Mesendoderm (in vitro differentiated cells): Measurements from ENCODE around the gene FAM110C. TPM values are rescaled to one million over a fixed set of nuclear protein-coding genes. Genes with fewer than 3 reads are reported as not detected.

ENCODE experiments used
- DNase-seq: peaks from one replicate; pipeline ENCODE4 v3.0.0; 2013
- H2AK5ac ChIP-seq: 2 replicates; pipeline ENCODE4 v1.6.1; 2013; ENCODE audit warnings: low read length, inconsistent platforms
- H2BK120ac ChIP-seq: 2 replicates; pipeline ENCODE4 v1.6.1; 2013; ENCODE audit warnings: low read depth, mild to moderate bottlenecking, low read length, moderate library complexity, mixed read lengths
- H2BK15ac ChIP-seq: replicated peaks from 2 replicates; pipeline ENCODE4 v1.6.1; 2013; ENCODE audit warnings: low read depth, mild to moderate bottlenecking, moderate library complexity
- H2BK5ac ChIP-seq: 2 replicates; pipeline ENCODE4 v1.6.1; 2013; ENCODE audit warnings: low read length, inconsistent platforms
- H3K18ac ChIP-seq: 2 replicates; pipeline ENCODE4 v1.6.1; 2013; ENCODE audit warnings: mild to moderate bottlenecking, low read length, mixed read lengths
- H3K23ac ChIP-seq: one replicate; pipeline ENCODE4 v1.6.1; 2013; ENCODE audit warnings: low read length
- H3K27ac ChIP-seq: 2 replicates; pipeline ENCODE4 v1.5.1; 2013; ENCODE audit warnings: low read depth, mild to moderate bottlenecking, inconsistent platforms, low read length, moderate library complexity
- H3K27me3 ChIP-seq: 2 replicates; pipeline ENCODE4 v1.6.1; 2013; ENCODE audit warnings: low read length, control low read depth, mild to moderate bottlenecking, inconsistent platforms; ENCODE audit not compliant: insufficient read depth, poor library complexity
- H3K36me3 ChIP-seq: 2 replicates; pipeline ENCODE4 v1.6.1; 2013; ENCODE audit warnings: low read length, inconsistent platforms; ENCODE audit not compliant: control insufficient read depth, insufficient read depth
- H3K4ac ChIP-seq: one replicate; pipeline ENCODE4 v1.6.1; 2013; ENCODE audit warnings: low read depth, mild to moderate bottlenecking, low read length, moderate library complexity
- H3K4me1 ChIP-seq: 2 replicates; pipeline ENCODE4 v1.6.1; 2013; ENCODE audit warnings: low read depth, low read length, inconsistent platforms; ENCODE audit not compliant: control insufficient read depth
- H3K4me2 ChIP-seq: 2 replicates; pipeline ENCODE4 v1.6.1; 2013; ENCODE audit warnings: low read length
- H3K4me3 ChIP-seq: 2 replicates; pipeline ENCODE4 v1.5.1; 2013; ENCODE audit warnings: mild to moderate bottlenecking, low read length
- H3K56ac ChIP-seq: one replicate; pipeline ENCODE4 v1.6.1; 2013; ENCODE audit warnings: low read length
- H3K79me1 ChIP-seq: 2 replicates; pipeline ENCODE4 v1.6.1; 2013; ENCODE audit warnings: low read length, inconsistent platforms
- H3K79me2 ChIP-seq: 2 replicates; pipeline ENCODE4 v1.6.1; 2013; ENCODE audit warnings: mild to moderate bottlenecking, low read length; ENCODE audit not compliant: control insufficient read depth, insufficient read depth
- H3K9ac ChIP-seq: 2 replicates; pipeline ENCODE4 v1.6.1; 2013; ENCODE audit warnings: low read length, inconsistent platforms
- H4K5ac ChIP-seq: one replicate; pipeline ENCODE4 v1.6.1; 2013; ENCODE audit warnings: low read length
- H4K8ac ChIP-seq: one replicate; pipeline ENCODE4 v1.6.1; 2013; ENCODE audit warnings: low read depth, mild to moderate bottlenecking, control low read depth, low read length, moderate library complexity
- WGBS: extraction: QIAGEN DNeasy Blood & Tissue Kit; methylation state at CpG from one replicate; pipeline ENCODE4 v1.1.7; 2013; ENCODE audit warnings: low lambda C conversion rate, missing lambda C conversion rate; ENCODE audit not compliant: insufficient coverage; ENCODE audit errors: extremely low coverage; 5-methylcytosine and 5-hydroxymethylcytosine counted together
- polyA plus RNA-seq, 2 experiments: library from polyadenylated mRNA; stranded (reverse); fragments of 200-250 nt; gene quantifications; one replicate each; pipeline ENCODE4 v1.2.3, GENCODE V29; 2013

Gene FAM110C, protein sequence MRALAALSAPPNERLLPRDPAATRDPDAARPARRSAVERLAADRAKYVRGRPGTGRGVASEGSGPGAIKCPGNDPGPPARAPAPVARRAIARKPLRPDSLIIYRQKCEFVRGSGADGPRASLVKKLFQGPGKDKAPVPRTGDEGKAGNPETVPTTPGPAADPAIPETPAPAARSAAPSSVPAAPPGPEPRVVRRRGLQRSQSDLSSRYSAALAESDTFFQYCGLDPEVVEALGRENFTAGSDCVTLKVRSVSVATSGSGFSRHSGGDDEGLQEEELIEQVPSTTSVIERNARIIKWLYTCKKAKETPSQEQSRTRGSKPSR
- 2.6 TPM for polyA plus RNA-seq (2013, experiment 1 of 2)
- 3.1 TPM for polyA plus RNA-seq (2013, experiment 2 of 2)

DNA sequence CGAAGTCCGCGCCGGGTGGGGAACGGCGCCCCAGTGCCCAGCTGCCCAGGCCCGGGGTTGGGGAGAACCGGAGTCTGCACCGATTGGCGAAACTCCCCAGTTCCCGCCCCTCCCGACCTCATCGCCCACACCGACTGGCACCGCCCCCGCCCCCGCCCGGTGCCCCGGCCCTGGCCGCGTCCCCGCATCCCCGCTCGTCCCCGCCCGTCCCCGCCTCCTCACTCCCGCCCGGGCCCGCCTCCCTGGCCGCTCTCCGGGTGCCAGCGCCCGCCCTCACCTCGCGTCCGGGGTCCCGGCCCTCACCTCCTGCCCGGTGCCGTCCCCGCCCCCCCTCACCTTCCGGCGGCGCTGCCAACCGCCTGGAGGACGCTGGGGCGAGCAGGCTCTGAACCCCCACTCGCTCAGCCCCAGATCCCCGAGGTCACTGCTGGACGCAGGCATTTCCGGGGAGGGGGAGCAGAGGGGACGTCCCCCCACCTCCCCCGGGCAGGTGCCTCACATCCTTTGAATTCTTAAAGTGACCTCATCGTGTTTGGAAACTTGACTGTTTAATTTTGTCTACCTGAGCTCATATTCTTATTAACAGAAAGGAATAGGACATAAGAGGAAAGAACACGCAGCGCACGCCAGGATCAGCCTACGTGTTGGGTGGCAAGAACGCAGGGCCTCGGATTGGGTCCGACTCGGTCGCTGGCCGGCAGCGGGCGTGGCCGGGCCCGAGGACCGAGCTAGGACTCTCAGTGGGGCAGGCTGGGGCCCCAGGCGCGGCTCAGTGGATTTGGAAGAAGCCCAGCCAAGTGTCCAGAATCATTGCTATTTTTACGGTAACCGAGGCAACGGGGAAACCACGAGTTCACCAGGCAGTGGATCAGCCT is at the start of gene FAM110C:
Gene FAM110C, minus strand, starts transcription at position 35 of the 875 bp plus-strand sequence. CDS start 120 bp downstream, outside the sequence.
- Histone ChIP-seq H3K27me3 (no peaks in the 10 kb centered on the region), H3K56ac (peak within 1 kb of the TSS; percentile 80), H3K4me2 (peak within 1 kb of the TSS; percentile 92), H3K23ac (no peak within 1 kb of the TSS), H2AK5ac (no peak within 1 kb of the TSS), H3K4me3 (peak within 1 kb of the TSS; percentile 56), H3K36me3 (no peaks in the 10 kb centered on the region), H3K18ac (peak within 1 kb of the TSS; percentile 0), H3K4me1 (no peaks in the 10 kb centered on the region), H2BK5ac (no peak within 1 kb of the TSS), H2BK15ac (no peak within 1 kb of the TSS), H4K8ac (no peak within 1 kb of the TSS), H2BK120ac (peak within 1 kb of the TSS; percentile 15), H3K4ac (peak within 1 kb of the TSS; percentile 56), H3K27ac (no peak within 1 kb of the TSS), H3K79me1 (no peaks in the 10 kb centered on the region), H3K9ac (peak within 1 kb of the TSS; percentile 64), H3K79me2 (peaks cover 2% of the 10 kb centered on the region), H4K5ac (no peak within 1 kb of the TSS)
- peak; percentile 65 for DNase-seq
- no CpG with 5 or more reads among the region's 75 CpGs for WGBS

DNA sequence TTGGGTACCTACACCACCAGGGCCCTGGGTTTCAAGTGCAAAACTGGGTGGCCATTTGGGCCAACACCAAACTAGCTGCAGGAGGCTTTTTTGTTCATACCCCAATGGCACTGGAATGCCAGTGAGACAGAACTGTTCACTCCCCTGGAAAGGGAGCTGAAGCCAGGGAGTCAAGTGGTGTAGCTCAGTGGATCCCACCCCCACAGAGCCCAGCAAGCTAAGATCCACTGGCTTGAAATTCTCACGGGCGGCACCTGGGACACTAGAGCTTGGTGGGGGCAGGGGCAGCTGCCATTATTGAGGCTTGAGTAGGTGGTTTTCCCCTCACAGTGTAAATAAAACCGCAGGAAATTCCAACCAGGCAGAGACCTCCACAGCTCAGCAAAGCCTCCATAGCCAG is 46.0 kb upstream of the FAM110C start:
- Histone ChIP-seq H3K4me3 (no peak overlapping the region), H2BK15ac (no peak overlapping the region), H3K9ac (no peak overlapping the region), H2BK120ac (no peak overlapping the region), H3K27ac (no peak overlapping the region), H3K4me2 (no peak overlapping the region), H2AK5ac (no peak overlapping the region), H3K4ac (no peak overlapping the region), H3K56ac (no peak overlapping the region), H3K4me1 (no peaks in the 10 kb centered on the region), H2BK5ac (no peak overlapping the region), H3K18ac (no peak overlapping the region), H4K8ac (no peak overlapping the region), H3K79me2 (no peaks in the 10 kb centered on the region), H3K27me3 (no peaks in the 10 kb centered on the region), H3K36me3 (no peaks in the 10 kb centered on the region), H3K23ac (no peak overlapping the region), H4K5ac (no peak overlapping the region), H3K79me1 (no peaks in the 10 kb centered on the region)
- no peak for DNase-seq
- no CpG with 5 or more reads among the region's 3 CpGs for WGBS

GRCh38 chr2:90645-91312 is 44.5 kb upstream of the FAM110C start:
- Histone ChIP-seq H3K4me3 (no peak overlapping the region), H3K27ac (no peak overlapping the region), H2BK5ac (no peak overlapping the region), H3K36me3 (no peaks in the 10 kb centered on the region), H3K23ac (no peak overlapping the region), H4K8ac (no peak overlapping the region), H3K9ac (no peak overlapping the region), H3K79me2 (no peaks in the 10 kb centered on the region), H3K56ac (no peak overlapping the region), H3K4me2 (no peak overlapping the region), H3K79me1 (no peaks in the 10 kb centered on the region), H3K18ac (no peak overlapping the region), H2BK15ac (no peak overlapping the region), H2AK5ac (no peak overlapping the region), H4K5ac (no peak overlapping the region), H3K4ac (no peak overlapping the region), H3K4me1 (no peaks in the 10 kb centered on the region), H2BK120ac (no peak overlapping the region), H3K27me3 (no peaks in the 10 kb centered on the region)
- no CpG with 5 or more reads among the region's 25 CpGs for WGBS
- no peak for DNase-seq

GRCh38 chr2:85761-86160 is 39.5 kb upstream of the FAM110C start:
- no peak overlapping the region for H3K18ac ChIP-seq
- H3K4me1 ChIP-seq: no peaks in the 10 kb centered on the region
- H3K79me2 ChIP-seq: no peaks in the 10 kb centered on the region
- H3K56ac ChIP-seq: no peak overlapping the region
- H3K4ac ChIP-seq: no peak overlapping the region
- no peaks in the 10 kb centered on the region for H3K79me1 ChIP-seq
- H4K8ac ChIP-seq: no peak overlapping the region
- no CpG with 5 or more reads among the region's 4 CpGs for WGBS
- no peak overlapping the region for H3K9ac ChIP-seq
- no peak overlapping the region for H2BK120ac ChIP-seq
- H3K4me3 ChIP-seq: no peak overlapping the region
- no peaks in the 10 kb centered on the region for H3K36me3 ChIP-seq
- H2BK5ac ChIP-seq: no peak overlapping the region
- no peak overlapping the region for H4K5ac ChIP-seq
- no peak overlapping the region for H3K4me2 ChIP-seq
- no peak overlapping the region for H2AK5ac ChIP-seq
- H2BK15ac ChIP-seq: no peak overlapping the region
- H3K27ac ChIP-seq: no peak overlapping the region
- no peak overlapping the region for H3K23ac ChIP-seq
- no peak for DNase-seq
- no peaks in the 10 kb centered on the region for H3K27me3 ChIP-seq

DNA sequence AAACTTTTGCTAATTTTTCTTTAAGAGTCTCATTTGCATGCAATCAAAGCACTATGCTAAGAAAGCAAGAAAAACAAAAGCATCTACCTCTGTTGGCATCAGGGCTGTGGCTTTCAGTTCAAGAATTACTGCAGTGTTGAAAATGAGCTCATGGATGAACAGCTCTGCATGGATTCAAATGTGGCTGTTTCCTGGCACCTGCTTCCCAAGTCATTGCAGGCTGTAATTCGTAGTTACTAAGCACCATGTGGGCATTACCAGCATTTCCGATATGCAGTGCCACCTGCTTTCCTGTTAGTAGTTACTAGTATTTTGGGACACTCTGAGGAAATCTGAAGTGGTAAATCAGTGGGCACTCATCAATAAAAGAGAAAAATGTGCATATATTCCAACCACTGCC is 37.8 kb upstream of the FAM110C start:
- Histone ChIP-seq H3K9ac (no peak overlapping the region), H4K5ac (no peak overlapping the region), H3K27me3 (no peaks in the 10 kb centered on the region), H3K56ac (no peak overlapping the region), H4K8ac (no peak overlapping the region), H2BK15ac (no peak overlapping the region), H3K4ac (no peak overlapping the region), H3K4me3 (no peak overlapping the region), H3K79me1 (no peaks in the 10 kb centered on the region), H3K18ac (no peak overlapping the region), H2AK5ac (no peak overlapping the region), H3K79me2 (no peaks in the 10 kb centered on the region), H3K4me1 (no peaks in the 10 kb centered on the region), H2BK5ac (no peak overlapping the region), H3K23ac (no peak overlapping the region), H3K4me2 (no peak overlapping the region), H3K36me3 (no peaks in the 10 kb centered on the region), H2BK120ac (no peak overlapping the region), H3K27ac (no peak overlapping the region)
- no CpG with 5 or more reads among the region's 2 CpGs for WGBS
- no peak for DNase-seq
